ENCODE data around the gene NECAB3. TPM values are rescaled to one million over a fixed set of nuclear protein-coding genes. Genes with fewer than 3 reads are reported as not detected.

Gene NECAB3
- polyA plus RNA-seq, 1 of the 3 experiments (the other 2 are of a cell fraction) = 20.1 TPM

- ChIA-PET CTCF (no interaction called here), POLR2A (no interaction called here)
- 64% methylated on average over 1 of the region's 1 CpG for WGBS (ENCODE audit: low lambda C conversion rate)
- Histone ChIP-seq H3K4me3 (ENCODE audit: low read depth in 2 of 2, low read length in 1 of 2) (no peak overlapping the region), H3K4me1 (ENCODE audit: control insufficient read depth in 1 of 2, insufficient read depth in 2 of 2, low read depth in 1 of 2, low read length in 1 of 2) (no peaks in the 10 kb centered on the region), H3K9me2 (no peaks in the 10 kb centered on the region), H3K79me2 (ENCODE audit: insufficient read depth) (no peaks in the 10 kb centered on the region), H3F3A (replicated peaks; ENCODE audit: insufficient read depth) (no peaks in the 10 kb centered on the region), H3K27ac (ENCODE audit: low read depth in 2 of 2, low read length in 1 of 2) (no peak overlapping the region), H4K20me1 (ENCODE audit: insufficient read depth) (no peaks in the 10 kb centered on the region), H3K4me2 (no peak overlapping the region), H3K9ac (no peak overlapping the region), H3K9me3 (no peaks in the 10 kb centered on the region), H3K27me3 (ENCODE audit: insufficient read depth) (no peaks in the 10 kb centered on the region), H2AFZ (ENCODE audit: low read depth) (no peak overlapping the region), H3K36me3 (replicated peaks in 1 of 2; ENCODE audit: control insufficient read depth in 1 of 2, insufficient read depth in 2 of 2, low read length in 1 of 2) (peaks cover 0 to 5% of the 10 kb centered on the region in 2 experiments)
- no peak for DNase-seq
- no peak for TF ChIP-seq CHD2 (IDR thresholded peaks at IDR 0.05; ENCODE audit: low read length, partially characterized antibody)
- TF ChIP-seq GABPA (IDR thresholded peaks at IDR 0.05; ENCODE audit: low read depth) = no peak
Measured at GRCh38 chr20:33711446-33711738, 37.2 kb upstream of the NECAB3 start.

GRCh38 chr20:33710681-33711445, 36.6 kb upstream of the NECAB3 start:
- POLR2A ChIA-PET = no interaction called here
- H3K4me2 ChIP-seq = no peak overlapping the region
- no peak for DNase-seq
- H3F3A ChIP-seq (replicated peaks; ENCODE audit: insufficient read depth) = no peaks in the 10 kb centered on the region
- no peaks in the 10 kb centered on the region for H4K20me1 ChIP-seq (ENCODE audit: insufficient read depth)
- no peaks in the 10 kb centered on the region for H3K27me3 ChIP-seq (ENCODE audit: insufficient read depth)
- TF ChIP-seq NRF1 (IDR thresholded peaks at IDR 0.05; ENCODE audit: low read depth, low read length) (no peak), USF2 (IDR thresholded peaks at IDR 0.05; ENCODE audit: borderline replicate concordance, low read depth, low read length) (no peak), EP300 (IDR thresholded peaks at IDR 0.05; ENCODE audit: borderline replicate concordance in 1 of 2, low read depth in 1 of 2, low read length in 1 of 2) (no peak), GATA2 (CRISPR knock-in tag; IDR thresholded peaks at IDR 0.05) (no peak), POLR2AphosphoS5 (IDR thresholded peaks at IDR 0.05; ENCODE audit: low read depth, low read length) (no peak), FOXJ3 (CRISPR knock-in tag; IDR thresholded peaks at IDR 0.05) (no peak), MEF2A (IDR thresholded peaks at IDR 0.05; ENCODE audit: borderline replicate concordance, low read depth) (no peak), ELF1 (IDR thresholded peaks at IDR 0.05) (no peak)
- no peak overlapping the region for H3K27ac ChIP-seq (ENCODE audit: low read depth in 2 of 2, low read length in 1 of 2)
- WGBS (ENCODE audit: low lambda C conversion rate) = 82% methylated on average over 14 of the region's 14 CpGs
- H2AFZ ChIP-seq (ENCODE audit: low read depth) = no peak overlapping the region
- no peaks in the 10 kb centered on the region for H3K79me2 ChIP-seq (ENCODE audit: insufficient read depth)
- H3K9ac ChIP-seq = no peak overlapping the region
- no peaks in the 10 kb centered on the region for H3K4me1 ChIP-seq (ENCODE audit: control insufficient read depth in 1 of 2, insufficient read depth in 2 of 2, low read depth in 1 of 2, low read length in 1 of 2)
- H3K9me3 ChIP-seq = no peaks in the 10 kb centered on the region
- CTCF ChIA-PET = no interaction called here
- H3K36me3 ChIP-seq (replicated peaks in 1 of 2; ENCODE audit: control insufficient read depth in 1 of 2, insufficient read depth in 2 of 2, low read length in 1 of 2) = peaks cover 0 to 5% of the 10 kb centered on the region in 2 experiments
- H3K4me3 ChIP-seq (ENCODE audit: low read depth in 2 of 2, low read length in 1 of 2) = no peak overlapping the region
- no peaks in the 10 kb centered on the region for H3K9me2 ChIP-seq

GRCh38 chr20:33709905-33710541, 35.8 kb upstream of the NECAB3 start:
- WGBS (ENCODE audit: low lambda C conversion rate) = 89% methylated on average over 16 of the region's 16 CpGs
- Histone ChIP-seq H3K36me3 (replicated peaks in 1 of 2; ENCODE audit: control insufficient read depth in 1 of 2, insufficient read depth in 2 of 2, low read length in 1 of 2) (peaks cover 0 to 5% of the 10 kb centered on the region in 2 experiments), H3F3A (replicated peaks; ENCODE audit: insufficient read depth) (no peaks in the 10 kb centered on the region), H4K20me1 (ENCODE audit: insufficient read depth) (no peaks in the 10 kb centered on the region), H3K27me3 (ENCODE audit: insufficient read depth) (no peaks in the 10 kb centered on the region), H3K4me2 (no peak overlapping the region), H3K79me2 (ENCODE audit: insufficient read depth) (no peaks in the 10 kb centered on the region), H2AFZ (ENCODE audit: low read depth) (no peak overlapping the region), H3K27ac (ENCODE audit: low read depth in 2 of 2, low read length in 1 of 2) (no peak overlapping the region), H3K4me1 (ENCODE audit: control insufficient read depth in 1 of 2, insufficient read depth in 2 of 2, low read depth in 1 of 2, low read length in 1 of 2) (no peaks in the 10 kb centered on the region), H3K9me3 (no peaks in the 10 kb centered on the region), H3K9me2 (no peaks in the 10 kb centered on the region), H3K4me3 (ENCODE audit: low read depth in 2 of 2, low read length in 1 of 2) (no peak overlapping the region), H3K9ac (no peak overlapping the region)
- ChIA-PET CTCF (interaction anchor here (1.5 kb wide), 1 partner anchor 9 kb away, joined by 3 read pairs; no protein-coding TSS in a partner anchor), POLR2A (no interaction called here)
- no peak for DNase-seq
- TF ChIP-seq FOXM1 (IDR thresholded peaks at IDR 0.05; ENCODE audit: low read depth) = no peak
- TF ChIP-seq GABPA (IDR thresholded peaks at IDR 0.05; ENCODE audit: low read depth) = no peak
- no peak for TF ChIP-seq TEAD4 (IDR thresholded peaks at IDR 0.05; ENCODE audit: borderline replicate concordance, insufficient read depth)
- TF ChIP-seq MAX (IDR thresholded peaks at IDR 0.05; ENCODE audit: low read depth) = no peak
- TF ChIP-seq ZBTB33 (IDR thresholded peaks at IDR 0.05; ENCODE audit: borderline replicate concordance, low read depth) = no peak
- no peak for TF ChIP-seq MEF2A (IDR thresholded peaks at IDR 0.05; ENCODE audit: borderline replicate concordance, low read depth)
- TF ChIP-seq FOXJ3 (CRISPR knock-in tag; IDR thresholded peaks at IDR 0.05) = no peak
- TF ChIP-seq CHD2 (IDR thresholded peaks at IDR 0.05; ENCODE audit: low read length, partially characterized antibody) = no peak
